HG03103 (cell line): ENCODE measurements around the gene NGEF.
A peak's percentile ranks its signal among the peaks of the same experiment; 100 is the strongest.
"Not testable (repeated sequence)": the region's sequence is repeated elsewhere in the genome, so short reads cannot be mapped to it uniquely, and the experiment has no call there.

Source experiments
- ATAC-seq: cut with Tn5 transposase; IDR thresholded peaks from one replicate; pipeline ENCODE4 v1.9.1; 2021; ENCODE audit warnings: low read depth; ENCODE audit not compliant: unreplicated experiment

NGEF gene, protein sequence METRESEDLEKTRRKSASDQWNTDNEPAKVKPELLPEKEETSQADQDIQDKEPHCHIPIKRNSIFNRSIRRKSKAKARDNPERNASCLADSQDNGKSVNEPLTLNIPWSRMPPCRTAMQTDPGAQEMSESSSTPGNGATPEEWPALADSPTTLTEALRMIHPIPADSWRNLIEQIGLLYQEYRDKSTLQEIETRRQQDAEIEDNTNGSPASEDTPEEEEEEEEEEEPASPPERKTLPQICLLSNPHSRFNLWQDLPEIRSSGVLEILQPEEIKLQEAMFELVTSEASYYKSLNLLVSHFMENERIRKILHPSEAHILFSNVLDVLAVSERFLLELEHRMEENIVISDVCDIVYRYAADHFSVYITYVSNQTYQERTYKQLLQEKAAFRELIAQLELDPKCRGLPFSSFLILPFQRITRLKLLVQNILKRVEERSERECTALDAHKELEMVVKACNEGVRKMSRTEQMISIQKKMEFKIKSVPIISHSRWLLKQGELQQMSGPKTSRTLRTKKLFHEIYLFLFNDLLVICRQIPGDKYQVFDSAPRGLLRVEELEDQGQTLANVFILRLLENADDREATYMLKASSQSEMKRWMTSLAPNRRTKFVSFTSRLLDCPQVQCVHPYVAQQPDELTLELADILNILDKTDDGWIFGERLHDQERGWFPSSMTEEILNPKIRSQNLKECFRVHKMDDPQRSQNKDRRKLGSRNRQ

GRCh38 chr2:233013027-233013461 lies at the start of gene NGEF:
NGEF (minus strand) TSS chr2:233013256; CDS start chr2:232974890, 38,366 bp downstream.
- no peak for ATAC-seq

DNA sequence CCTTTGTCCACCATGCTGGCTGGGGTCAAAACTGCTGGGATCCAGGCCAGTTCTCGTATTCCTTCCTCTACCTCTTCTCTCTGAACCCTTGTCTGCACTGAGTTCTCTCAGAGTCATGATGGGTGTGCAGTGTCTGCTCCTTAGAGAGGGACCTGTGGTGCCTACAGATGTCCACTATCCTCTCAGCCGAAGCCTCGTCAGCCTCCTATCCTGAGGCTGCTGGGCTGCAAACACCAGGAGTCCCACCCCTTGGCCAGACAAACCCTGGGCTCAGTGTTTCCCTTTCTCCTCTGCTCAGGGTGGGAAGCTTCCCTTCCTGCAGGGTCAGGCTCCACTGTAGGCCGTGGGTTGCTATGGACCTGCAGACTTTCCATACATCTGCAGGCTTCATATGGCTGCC lies 49.4 kb upstream of the NGEF start:
- no peak for ATAC-seq

- ATAC-seq, result no peak
Observed at GRCh38 chr2:233061591-233062450, 48.8 kb upstream of the NGEF start.

- no peak for ATAC-seq
Observed at GRCh38 chr2:233060980-233061590, 48.0 kb upstream of the NGEF start.

- no peak for ATAC-seq
Observed at GRCh38 chr2:233060501-233060979, 47.5 kb upstream of the NGEF start.

GRCh38 chr2:233059797-233060500 lies 46.9 kb upstream of the NGEF start, which contains the start of gene INPP5D:
INPP5D (plus strand) TSS chr2:233060342; CDS start chr2:233060479, 137 bp downstream.
- ATAC-seq, result peak; percentile 38

GRCh38 chr2:233059547-233059796 lies 46.4 kb upstream of the NGEF start:
- no peak for ATAC-seq

DNA sequence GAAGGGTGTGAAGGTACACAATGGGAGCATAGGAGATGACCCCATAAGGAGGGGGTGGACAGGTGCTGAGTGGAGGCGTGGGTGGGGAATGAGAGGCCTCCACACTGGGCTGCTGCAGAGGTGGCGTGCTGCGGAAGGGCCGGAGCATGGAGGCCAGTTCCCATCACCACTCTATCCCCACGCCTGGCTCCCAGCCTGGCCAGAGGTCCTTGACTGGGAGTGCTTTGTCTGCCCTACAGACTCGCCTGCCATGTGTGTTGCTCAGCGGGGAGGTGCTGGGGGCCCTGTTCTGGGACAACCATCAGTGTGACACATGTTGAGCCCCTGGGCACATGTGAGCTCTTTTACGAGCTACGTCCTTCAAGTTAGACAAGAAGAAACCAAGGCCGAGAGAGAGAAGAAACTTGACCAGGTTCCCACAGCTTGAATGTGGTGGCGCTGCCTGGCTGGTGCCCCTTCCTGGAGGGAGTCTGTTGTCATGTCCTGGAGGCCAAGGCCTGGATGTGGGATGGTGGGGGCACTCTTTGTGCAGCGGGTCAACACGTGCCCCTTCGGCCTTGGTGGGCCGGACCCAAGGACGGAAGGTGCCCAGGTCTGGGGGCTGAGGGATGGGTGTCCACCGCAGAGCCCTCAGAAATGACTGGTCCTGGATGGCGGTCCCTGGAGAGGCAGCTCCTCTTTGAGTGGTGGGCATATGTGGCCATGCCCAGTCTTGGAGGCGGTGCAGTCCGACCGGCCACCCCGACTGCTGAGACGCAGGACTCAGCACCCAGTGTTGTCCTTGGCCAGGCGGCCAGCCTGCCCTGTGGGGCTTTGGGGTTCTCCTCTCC lies 45.9 kb upstream of the NGEF start:
- no peak for ATAC-seq

DNA sequence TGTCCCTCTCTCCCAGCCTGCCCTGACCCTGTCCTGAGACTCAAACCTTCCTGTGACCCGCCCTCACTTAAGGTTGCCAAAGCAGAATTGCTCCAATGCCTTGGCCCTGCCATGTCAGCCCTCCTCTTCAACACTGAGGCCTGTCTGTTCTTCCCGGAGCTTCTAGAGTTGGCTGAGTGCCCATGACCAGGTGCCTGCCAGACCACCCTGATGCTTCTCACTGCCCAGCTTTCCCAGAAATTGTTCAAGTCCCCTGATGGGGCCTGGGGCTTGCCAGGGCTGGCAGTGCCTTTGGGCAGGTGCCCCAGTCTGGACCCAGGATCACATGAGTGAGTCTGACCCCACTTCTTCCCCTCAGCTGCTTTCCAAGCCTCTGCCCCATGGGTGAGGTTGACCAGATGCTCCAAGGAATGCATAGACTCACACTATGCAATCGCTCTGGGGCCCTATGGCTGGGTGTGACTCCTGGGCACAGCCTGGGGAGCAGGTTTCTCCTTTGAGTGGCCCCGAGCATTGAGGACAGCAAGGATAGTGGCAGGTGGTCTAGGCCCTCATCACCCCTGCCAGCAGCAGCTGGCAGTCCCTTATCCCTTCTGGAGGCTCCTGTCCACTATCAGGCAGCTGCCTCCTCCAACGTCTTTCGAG lies 44.0 kb upstream of the NGEF start:
- no peak for ATAC-seq

- no peak for ATAC-seq
Observed at GRCh38 chr2:233055362-233055761, 42.3 kb upstream of the NGEF start.

DNA sequence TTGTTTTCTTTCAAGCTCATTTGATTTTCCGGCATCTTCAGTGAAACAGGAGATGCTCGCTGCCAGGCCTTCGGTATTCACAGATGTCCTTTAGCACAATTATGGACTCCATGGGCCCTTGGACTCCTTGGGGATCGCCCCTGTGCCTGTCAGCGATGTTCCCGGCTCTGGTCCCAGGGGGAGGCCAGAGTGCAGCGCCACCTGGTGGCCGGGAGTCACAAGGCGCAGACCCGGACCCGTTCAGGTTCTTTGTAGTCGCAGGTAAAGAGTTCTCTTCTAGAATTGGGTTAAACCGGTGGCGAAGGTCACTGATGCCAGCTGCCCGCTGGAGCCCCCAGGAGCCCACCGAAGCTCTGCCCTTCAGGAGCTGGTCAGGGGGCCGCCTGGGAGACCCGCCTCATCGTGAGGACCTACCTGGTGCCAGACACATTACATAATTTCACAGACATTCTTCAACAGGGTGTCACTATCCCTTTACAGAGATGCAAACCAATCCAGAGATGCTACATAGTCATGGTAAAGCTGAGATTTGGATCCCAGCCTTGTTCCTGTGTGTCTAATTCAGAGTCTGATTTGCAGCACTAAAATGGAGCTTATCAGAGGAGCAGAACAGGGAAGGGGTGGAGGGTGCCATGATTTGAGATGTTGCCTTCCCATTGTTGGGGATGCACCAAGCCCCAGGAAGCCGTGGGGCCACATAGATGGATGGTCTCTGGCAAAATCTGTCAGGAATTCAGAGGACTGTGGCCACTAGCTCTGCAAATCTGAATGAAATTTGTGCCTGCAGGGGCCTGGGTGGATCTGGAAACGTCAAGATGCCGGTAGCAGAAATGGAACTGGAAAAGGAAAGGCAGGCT lies 41.1 kb upstream of the NGEF start:
- no peak for ATAC-seq

GRCh38 chr2:233052517-233052916 lies 39.5 kb upstream of the NGEF start:
- ATAC-seq, result not testable (repeated sequence)

DNA sequence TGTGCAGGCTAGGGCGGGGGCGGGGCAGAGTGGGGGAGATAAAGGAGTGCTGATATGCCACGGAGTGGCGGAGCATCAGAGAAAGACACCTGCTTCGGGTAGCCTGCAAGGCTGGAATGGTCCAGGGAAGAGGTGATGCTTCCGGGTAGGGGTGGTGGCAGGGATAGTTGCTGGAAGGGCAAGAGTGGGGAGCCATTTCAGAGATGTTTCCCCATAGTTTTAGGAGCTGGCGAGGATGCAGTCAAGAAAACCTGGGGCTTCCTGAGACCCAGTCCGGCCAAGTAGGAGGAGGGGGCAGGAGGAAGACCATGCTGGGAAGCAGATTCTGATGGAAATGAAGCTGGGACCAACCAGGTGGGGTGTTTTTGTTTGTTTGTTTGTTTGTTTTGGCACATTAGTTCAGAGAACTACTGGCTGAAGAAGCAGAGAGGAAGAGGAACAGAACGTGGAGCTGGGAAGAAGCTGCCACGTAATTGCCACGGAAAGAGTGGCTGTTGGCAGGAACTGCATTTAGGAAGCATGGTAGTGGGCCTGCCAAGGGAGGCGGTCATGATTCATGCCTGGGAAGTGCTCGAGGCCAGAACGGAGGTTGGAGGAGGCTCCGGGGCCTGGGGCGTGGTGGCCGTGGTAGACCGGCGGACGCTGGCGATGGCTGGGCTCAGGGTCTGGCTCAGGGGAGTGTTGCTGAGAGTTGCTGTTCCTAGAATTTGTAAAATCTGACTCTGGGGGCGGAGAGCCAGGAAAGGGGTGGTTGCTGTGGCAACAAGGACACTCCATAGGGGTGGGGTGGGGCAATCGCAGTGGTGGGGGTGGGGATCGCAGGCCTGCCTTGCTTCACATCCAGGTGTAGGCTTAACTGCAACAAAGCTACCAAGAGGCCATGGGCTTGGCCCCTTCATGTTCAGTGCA lies 38.4 kb upstream of the NGEF start:
- ATAC-seq, result no peak

GRCh38 chr2:233049194-233049761 lies 36.2 kb upstream of the NGEF start:
- ATAC-seq, result no peak

DNA sequence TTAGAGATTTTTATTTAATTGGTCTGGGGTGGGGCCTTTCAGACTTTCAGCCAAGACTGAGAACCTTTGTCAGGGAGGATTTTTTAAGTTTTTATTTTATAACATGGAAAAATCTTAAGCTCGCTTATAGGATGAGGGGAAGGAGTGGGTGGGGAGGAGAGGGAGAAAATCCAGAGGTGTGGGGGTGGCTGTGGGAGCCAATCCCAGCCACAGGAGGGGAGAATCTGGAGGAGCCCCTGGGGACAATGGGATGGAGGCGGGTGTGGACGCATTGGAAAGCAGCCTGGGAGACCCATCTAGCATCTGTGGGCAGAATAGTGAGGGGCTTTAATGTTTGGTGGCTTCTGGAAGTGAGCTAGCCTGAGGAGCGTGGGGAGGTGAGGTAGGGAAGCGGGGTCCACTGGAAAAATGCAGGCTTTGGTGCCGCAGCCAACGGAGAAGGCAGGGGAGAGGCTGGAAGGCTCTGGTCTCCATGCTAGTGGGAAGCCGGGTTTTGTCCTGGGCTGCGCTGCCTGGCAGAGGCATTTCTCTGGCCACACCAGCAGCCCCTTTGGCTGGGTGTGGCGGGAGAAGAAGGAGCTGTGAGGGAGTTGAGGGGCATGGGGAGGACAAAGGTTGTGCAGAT lies 35.6 kb upstream of the NGEF start:
- ATAC-seq, result no peak

DNA sequence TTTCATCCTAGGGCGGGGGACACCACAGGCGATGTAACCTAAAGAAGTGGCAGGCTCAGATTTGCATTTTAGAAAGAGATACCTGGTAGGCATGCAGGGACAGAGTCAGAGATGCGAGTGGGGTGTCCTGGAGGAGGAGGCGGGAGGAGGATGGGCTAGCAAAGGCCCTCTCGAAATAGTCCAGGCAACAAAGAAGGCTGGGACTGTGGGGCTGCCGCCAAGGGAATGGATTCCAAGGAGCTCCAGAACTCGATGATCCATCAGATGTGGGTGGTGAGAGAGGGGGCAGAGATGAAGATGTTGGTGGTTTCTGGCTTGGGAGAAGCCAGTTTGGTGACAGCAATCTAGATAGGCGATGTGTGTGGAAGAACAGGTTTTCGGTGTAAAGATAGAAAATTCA lies 34.6 kb upstream of the NGEF start:
- no peak for ATAC-seq
